Measurements from ENCODE around the gene PYGB.

PYGB gene

DNA sequence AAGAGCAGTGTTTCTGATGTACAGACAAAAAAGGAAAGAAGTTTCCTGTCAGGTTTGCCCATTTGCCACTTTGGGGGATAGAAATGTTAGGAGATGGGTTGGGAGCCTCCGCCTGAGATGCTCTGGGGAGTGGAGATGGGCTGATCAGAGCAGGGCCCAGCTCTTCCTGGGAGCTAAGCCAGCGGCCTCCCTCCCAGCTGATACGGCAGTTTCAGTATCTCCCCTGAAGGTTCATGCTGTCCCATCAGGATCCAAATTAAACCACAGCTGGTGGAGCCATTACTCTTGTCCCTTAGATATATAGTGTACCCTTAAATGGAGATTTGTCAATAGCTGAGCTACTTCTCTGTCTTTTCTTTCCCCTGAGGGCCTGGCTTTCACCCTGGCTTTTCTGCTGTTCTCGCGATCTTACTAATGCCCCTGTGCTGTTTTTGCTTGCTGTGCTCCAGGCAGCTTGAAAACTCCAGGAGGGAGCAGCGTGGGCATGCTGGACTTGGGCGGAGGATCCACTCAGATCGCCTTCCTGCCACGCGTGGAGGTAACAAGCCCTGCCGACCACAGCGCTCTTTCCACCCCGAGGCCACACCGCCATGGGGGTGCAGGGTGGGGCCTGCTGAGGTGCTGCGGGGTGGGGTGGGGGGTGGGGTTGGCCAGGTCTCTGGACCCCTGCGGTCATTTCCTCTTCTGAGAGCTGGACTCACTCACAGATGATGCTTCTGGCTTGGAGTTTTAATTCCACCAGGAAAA, 31.5 kb upstream of the PYGB start:
- no peak for DNase-seq (ENCODE audit: low read depth)

- no peak for DNase-seq (ENCODE audit: low read depth)
Observed at GRCh38 chr20:25217161-25218108, 30.4 kb upstream of the PYGB start.

DNA sequence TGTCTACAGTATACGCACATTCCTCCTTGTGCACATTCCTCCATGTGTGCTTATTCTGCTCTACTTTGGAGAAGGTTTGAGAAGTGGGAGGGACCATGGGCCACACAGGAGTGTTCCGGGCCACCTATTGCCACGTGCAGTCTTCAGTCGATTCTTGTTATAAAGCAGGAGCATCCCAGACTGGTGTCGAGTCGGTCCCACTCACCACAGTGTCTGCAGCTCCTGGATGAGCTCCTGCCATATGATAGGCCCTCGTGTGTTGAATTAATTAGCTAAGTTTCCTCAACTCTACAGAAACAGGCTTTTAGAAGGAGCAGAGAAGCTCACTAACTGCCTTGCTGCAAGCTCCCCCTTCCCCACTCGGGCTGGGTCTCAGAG, 29.8 kb upstream of the PYGB start:
- DNase-seq (ENCODE audit: low read depth): no peak

- no peak for DNase-seq (ENCODE audit: low read depth)
Observed at GRCh38 chr20:25218492-25218891, 29.4 kb upstream of the PYGB start.

DNA sequence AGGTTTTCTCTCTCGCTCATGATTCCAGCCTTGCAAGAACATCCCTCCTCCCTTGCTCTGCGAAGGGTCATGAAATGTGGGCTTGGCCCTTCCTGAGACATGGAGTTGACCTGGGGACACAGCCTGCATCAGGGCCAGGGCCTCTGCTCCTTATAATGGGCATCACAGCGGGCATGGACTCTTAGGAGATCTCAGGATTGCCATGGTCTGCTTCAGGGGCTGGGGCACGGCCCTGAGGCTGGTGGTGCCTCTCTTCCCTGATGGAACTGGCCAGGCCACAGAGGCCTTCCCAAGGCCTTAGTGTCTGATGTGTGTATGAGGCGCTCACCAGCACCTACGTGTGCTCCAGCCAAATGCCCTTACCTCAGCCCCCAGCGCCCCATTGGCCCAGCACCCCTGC, 28.5 kb upstream of the PYGB start:
- DNase-seq (ENCODE audit: low read depth): no peak

DNA sequence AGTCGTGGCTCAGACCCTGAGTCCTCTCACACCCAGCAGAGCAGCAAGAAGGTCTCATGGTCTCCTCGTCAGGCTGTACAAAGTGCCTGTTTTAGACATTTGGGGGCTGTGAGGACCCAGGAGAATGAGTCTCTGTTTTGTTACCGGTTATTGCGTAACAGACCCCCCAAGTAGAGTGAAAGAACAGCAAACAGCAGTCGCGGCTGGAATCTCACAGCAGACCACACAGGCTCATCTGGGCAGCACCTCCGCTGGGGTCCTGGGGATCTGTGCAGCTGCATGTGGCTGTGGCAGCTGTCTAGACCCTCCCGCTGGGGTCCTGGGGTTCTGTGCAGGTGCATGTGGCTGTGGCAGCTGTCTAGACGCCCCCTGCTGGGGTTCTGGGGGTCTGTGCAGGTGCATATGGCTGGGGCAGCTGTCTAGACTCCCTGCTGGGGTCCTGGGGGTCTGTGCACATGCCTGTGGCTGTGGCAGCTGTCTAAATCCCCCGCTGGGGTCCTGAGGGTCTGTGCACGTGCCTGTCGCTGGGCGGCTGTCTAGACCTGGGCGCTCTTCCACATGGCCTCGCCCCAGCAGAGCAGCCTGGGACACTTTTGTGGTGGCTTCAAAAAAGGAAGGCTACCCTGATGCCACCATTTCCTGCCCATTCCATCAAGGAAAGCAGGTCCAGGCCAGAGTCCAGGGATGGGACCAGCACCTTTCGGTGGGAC, 27.7 kb upstream of the PYGB start:
- DNase-seq (ENCODE audit: low read depth): no peak

GRCh38 chr20:25220810-25221591, 26.9 kb upstream of the PYGB start:
- DNase-seq (ENCODE audit: low read depth): no peak

GRCh38 chr20:25221592-25222460, 26.1 kb upstream of the PYGB start:
- no peak for DNase-seq (ENCODE audit: low read depth)

- no peak for DNase-seq (ENCODE audit: low read depth)
Observed at GRCh38 chr20:25222461-25223178, 25.3 kb upstream of the PYGB start.

DNA sequence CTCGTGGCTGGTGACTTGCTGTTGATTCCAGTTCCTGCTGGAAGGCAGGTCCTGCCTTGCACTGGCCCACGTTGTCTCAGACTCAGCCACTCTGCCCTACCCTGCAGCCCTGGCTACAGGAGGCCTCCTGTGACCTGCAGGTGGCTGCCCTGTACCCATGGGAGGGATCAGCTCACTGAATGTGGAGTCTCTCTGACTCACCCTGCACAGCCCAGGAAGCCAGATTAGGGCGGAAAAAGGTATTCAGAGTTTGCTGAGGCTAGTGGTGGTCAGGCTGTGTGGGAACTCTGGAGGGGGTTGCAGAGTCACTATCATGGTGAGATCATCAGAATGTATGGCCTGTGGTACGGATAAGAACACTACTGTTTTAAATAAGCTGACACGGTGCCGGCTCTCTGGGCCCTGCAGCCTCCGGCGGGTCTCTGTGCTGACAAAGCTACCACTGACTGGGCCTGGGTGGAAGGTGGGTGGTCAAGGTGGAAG, 24.7 kb upstream of the PYGB start:
- no peak for DNase-seq (ENCODE audit: low read depth)

DNA sequence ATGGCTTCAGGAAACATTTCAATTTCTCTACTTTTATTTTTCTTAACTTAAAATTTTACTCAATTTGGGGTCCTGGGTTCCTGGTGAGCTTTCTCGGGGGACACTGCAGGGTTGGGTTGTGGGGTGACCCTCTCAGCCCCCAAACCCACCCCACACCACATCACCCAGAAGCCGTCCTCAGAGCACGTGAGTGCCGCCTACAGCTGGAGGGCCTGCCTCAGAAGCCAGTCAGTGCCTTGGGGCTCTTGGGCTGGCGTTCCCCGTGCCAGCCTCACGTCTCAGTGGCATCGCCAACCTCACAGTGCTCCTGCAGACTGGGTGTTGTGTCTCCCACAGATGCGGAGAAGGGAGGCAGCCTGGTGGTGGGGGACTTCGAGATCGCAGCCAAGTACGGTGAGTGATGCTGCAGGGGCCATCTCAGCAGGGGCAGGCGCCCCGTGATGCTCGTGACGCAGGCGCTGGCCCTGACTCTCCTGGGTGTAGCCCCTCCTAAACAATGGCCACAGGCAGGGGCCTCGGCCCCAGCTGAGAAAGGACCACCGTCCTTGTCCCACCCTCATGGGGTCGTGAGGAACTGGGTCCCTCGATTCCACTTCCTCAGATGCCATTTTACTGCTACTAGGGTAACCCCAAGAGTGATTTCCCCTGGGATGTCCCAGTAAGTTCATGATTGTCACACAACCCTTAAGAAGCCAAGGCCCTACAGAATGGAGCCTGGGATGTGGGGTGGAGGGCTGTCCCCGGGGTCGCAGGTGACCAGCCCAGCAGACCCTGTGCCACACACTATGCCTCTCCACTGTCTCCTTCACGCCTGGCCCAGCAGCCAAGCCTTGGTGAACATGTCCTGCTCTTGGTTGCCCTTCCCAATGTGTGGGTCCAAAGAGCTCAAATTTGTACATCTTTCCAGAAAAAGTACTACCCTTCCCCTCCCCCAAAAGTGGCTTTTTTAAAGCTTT, 23.8 kb upstream of the PYGB start:
- DNase-seq (ENCODE audit: low read depth): no peak

DNA sequence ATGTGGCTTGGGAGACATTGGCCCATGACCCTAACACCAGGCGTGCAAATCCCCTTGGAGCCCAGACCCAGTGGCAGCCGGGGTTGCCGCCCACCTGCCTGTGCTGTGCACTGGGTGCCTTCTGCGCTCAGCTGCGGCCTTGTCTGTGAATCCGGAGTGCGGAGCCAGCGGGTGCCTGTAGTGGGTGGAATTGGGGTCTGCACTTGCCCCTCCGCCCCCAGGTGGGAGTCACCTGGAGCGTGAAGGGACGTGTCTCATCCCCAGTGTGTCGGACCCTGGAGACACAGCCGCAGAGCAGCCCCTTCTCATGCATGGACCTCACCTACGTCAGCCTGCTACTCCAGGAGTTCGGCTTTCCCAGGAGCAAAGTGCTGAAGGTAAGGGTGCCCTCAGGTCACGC, 22.9 kb upstream of the PYGB start:
- no peak for DNase-seq (ENCODE audit: low read depth)

GRCh38 chr20:25225642-25226432, 22.0 kb upstream of the PYGB start:
- no peak for DNase-seq (ENCODE audit: low read depth)

DNA sequence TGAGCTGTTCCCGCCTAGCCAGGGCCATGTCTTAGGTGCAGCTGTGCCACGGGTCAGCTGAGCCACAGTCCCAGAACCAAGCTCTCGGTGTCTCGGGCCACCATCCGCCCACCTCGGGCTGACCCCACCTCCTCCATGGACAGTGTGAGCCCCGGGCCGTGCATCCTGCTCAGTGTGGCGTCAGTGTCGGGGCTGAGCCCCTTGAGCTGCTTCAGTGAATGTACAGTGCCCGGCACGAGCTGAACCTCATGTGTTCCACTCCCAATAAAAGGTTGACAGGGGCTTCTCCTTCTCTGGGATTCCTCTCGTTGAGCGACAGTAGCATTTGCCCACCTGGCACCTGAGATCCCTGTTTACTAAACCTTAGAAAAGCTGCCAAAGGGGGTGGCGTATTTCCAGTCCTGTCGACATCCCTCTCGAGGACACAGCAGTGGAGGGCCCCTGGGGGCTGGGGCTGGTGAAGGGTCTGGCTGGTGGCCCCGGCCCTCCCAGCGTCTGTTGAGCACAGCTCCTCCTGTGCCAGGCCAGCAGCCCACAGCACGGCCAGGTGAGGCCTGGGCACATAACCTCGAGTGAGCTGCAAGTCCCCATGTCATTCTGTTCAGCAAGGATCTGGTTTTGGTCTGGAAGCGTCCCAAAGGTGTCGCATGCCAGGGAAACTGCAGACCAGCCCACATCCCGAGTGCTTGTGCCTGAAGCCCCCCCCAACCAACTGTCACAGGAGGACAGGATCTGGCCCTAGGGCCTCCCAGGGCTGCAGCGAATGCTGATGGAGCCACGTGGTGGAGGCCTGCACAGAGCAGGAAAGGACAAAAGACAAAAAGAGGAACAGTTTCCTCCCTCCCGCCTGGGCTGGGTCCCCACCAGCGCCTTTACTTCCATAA, 21.2 kb upstream of the PYGB start:
- no peak for DNase-seq (ENCODE audit: low read depth)

GRCh38 chr20:25227317-25227831, 20.5 kb upstream of the PYGB start:
- DNase-seq (ENCODE audit: low read depth): no peak

DNA sequence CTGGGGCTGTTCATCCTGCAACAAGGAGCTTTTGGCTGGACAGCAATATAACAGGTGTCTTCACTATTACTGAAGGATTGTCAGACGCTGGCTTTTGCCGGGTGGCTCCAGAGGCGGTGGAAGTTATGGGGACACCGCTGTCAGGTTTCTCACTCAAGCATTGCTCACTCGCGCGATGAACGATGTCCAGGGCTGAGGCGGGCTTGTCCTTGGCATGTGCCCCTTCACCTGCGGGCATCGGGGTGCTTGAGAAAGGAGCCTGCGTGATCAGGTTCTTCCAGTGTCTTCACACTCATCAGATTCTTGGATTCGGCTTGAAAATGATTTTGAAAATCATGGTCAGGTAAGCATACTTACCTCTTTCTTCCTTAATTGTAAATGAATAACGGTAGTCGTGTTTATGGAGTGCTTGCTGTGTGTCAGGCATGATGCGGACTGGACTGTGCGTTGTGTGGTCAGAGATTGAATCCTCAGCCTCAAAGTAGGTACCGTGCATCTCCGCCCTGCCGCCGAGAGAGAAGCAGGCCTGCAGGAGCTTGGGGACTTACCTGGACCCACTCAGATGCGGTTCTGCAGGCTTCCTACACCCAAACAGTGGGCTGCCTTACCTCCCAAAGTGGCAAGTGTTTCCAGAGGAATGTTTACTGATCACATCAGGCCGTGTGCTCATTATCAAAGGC, 18.3 kb upstream of the PYGB start:
- no peak for DNase-seq (ENCODE audit: low read depth)

Measured in T-helper 22 cell (primary cell).